Stimulated activated CD8-positive, alpha-beta memory T cell treated with anti-CD3 and anti-CD28 coated beads, Interleukin-15, amount 100 ng/mL, for 1 hour (primary cell): ENCODE results near the gene CKAP4.

ENCODE experiments used
- DNase-seq: peaks from one replicate; pipeline ENCODE4 v3.0.0-alpha.2; 2020; ENCODE audit warnings: low read depth

The CKAP4 gene

GRCh38 chr12:106197906-106198623 lies 49.8 kb downstream of the CKAP4 start:
- no peak for DNase-seq

GRCh38 chr12:106195621-106196027 lies 52.2 kb downstream of the CKAP4 start:
- no peak for DNase-seq

GRCh38 chr12:106194351-106194750 lies 53.5 kb downstream of the CKAP4 start:
- DNase-seq, result no peak

GRCh38 chr12:106193394-106194215 lies 54.2 kb downstream of the CKAP4 start:
- no peak for DNase-seq

GRCh38 chr12:106192659-106193393 lies 55.0 kb downstream of the CKAP4 start:
- DNase-seq, result no peak

GRCh38 chr12:106190581-106190980 lies 57.2 kb downstream of the CKAP4 start:
- no peak for DNase-seq

GRCh38 chr12:106189341-106189740 lies 58.5 kb downstream of the CKAP4 start:
- DNase-seq, result no peak

GRCh38 chr12:106188256-106188655 lies 59.6 kb downstream of the CKAP4 start:
- no peak for DNase-seq
